NCI-H2196 treated with DMSO at 0.1 percent for 48 hours (cell line): ENCODE measurements around the gene NEGR1.

ENCODE experiments used
- DNase-seq: peaks from one replicate; lab custom pipeline; 2025; ENCODE audit not compliant: unreplicated experiment; lab: John Stamatoyannopoulos, UW

The NEGR1 gene

GRCh38 chr1:71788113-71788512, 494.2 kb downstream of the NEGR1 start:
- no peak for DNase-seq

- no peak for DNase-seq
Observed at GRCh38 chr1:71787699-71788098, 494.6 kb downstream of the NEGR1 start.

GRCh38 chr1:71786218-71786617, 496.1 kb downstream of the NEGR1 start:
- no peak for DNase-seq

GRCh38 chr1:71785450-71785849, 496.9 kb downstream of the NEGR1 start:
- DNase-seq, result no peak

- no peak for DNase-seq
Observed at GRCh38 chr1:71785000-71785399, 497.3 kb downstream of the NEGR1 start.

- DNase-seq, result no peak
Observed at GRCh38 chr1:71784241-71784640, 498.1 kb downstream of the NEGR1 start.

GRCh38 chr1:71783071-71783470, 499.3 kb downstream of the NEGR1 start:
- DNase-seq, result no peak

- no peak for DNase-seq
Observed at GRCh38 chr1:71781450-71781849, 500.9 kb downstream of the NEGR1 start.

GRCh38 chr1:71780681-71781080, 501.7 kb downstream of the NEGR1 start:
- no peak for DNase-seq

- DNase-seq, result no peak
Observed at GRCh38 chr1:71778940-71779339, 503.4 kb downstream of the NEGR1 start.

GRCh38 chr1:71777094-71777493, 505.2 kb downstream of the NEGR1 start:
- no peak for DNase-seq

GRCh38 chr1:71774705-71775104, 507.6 kb downstream of the NEGR1 start:
- DNase-seq, result no peak

- no peak for DNase-seq
Observed at GRCh38 chr1:71770121-71770520, 512.2 kb downstream of the NEGR1 start.

GRCh38 chr1:71766748-71767147, 515.6 kb downstream of the NEGR1 start:
- DNase-seq, result no peak

- no peak for DNase-seq
Observed at GRCh38 chr1:71762514-71763255, 519.7 kb downstream of the NEGR1 start.

GRCh38 chr1:71755441-71755840, 526.9 kb downstream of the NEGR1 start:
- no peak for DNase-seq

- DNase-seq, result no peak
Observed at GRCh38 chr1:71753746-71754145, 528.6 kb downstream of the NEGR1 start.

GRCh38 chr1:71745326-71745725, 537.0 kb downstream of the NEGR1 start:
- DNase-seq, result no peak

GRCh38 chr1:71743862-71744261, 538.5 kb downstream of the NEGR1 start:
- DNase-seq, result no peak

GRCh38 chr1:71738910-71739309, 543.4 kb downstream of the NEGR1 start:
- DNase-seq, result no peak

- no peak for DNase-seq
Observed at GRCh38 chr1:71738256-71738655, 544.1 kb downstream of the NEGR1 start.

GRCh38 chr1:71737768-71738167, 544.6 kb downstream of the NEGR1 start:
- no peak for DNase-seq

GRCh38 chr1:71733121-71733520, 549.2 kb downstream of the NEGR1 start:
- no peak for DNase-seq
